Measurements from ENCODE around the gene BCAS3.

DNA sequence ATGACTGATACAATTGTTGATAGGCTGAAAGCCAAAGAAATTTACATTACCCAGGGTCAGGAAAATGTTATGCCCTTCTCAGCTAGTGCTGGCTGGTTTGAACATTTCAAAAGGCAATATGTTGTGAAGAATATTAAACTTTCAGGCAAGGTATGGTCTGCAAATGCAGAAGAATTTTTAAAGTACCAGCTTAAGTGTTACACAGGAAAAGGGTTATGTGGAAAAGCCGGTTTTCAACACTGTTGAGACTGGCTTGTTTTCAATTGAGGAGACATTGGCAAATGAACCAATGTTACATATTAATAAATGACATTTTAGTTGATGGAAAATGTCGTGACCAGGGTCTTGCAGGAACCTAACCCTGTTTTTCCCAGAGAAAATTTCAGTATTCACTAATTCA is 506.1 kb downstream of the BCAS3 start:
- no peak for TF ChIP-seq EP300 (IDR thresholded peaks at IDR 0.05; ENCODE audit: borderline replicate concordance)
- TF ChIP-seq EGR1 (IDR thresholded peaks at IDR 0.05), result no peak
- no peak for TF ChIP-seq RAD21 (IDR thresholded peaks at IDR 0.05; ENCODE audit: low read depth)

Measured in Ishikawa (cell line).